KOPT-K1 (cell line): ENCODE data around the gene ABO.
"Not testable (repeated sequence)": the region's sequence is repeated elsewhere in the genome, so short reads cannot be mapped to it uniquely, and the experiment has no call there.

Experiments used
- H3K27ac ChIP-seq: fragments of 200-600 bp; sonication (generic); 2 replicates; pipeline ENCODE4 v1.5.1; 2016; ENCODE audit warnings: antibody characterized with exemption, mild to moderate bottlenecking, low read depth, low read length; ENCODE audit not compliant: poor library complexity, severe bottlenecking
- H3K36me3 ChIP-seq: fragments of 200-600 bp; sonication (generic); 2 replicates; pipeline ENCODE4 v1.5.1; 2017; ENCODE audit warnings: antibody characterized with exemption, mild to moderate bottlenecking, low read length, moderate library complexity; ENCODE audit not compliant: insufficient read depth
- H3K9me3 ChIP-seq: fragments of 200-600 bp; sonication (generic); 2 replicates; pipeline ENCODE4 v1.5.1; 2017; ENCODE audit warnings: antibody characterized with exemption, low read length, mild to moderate bottlenecking; ENCODE audit not compliant: insufficient read depth, poor library complexity, severe bottlenecking

Gene ABO

DNA sequence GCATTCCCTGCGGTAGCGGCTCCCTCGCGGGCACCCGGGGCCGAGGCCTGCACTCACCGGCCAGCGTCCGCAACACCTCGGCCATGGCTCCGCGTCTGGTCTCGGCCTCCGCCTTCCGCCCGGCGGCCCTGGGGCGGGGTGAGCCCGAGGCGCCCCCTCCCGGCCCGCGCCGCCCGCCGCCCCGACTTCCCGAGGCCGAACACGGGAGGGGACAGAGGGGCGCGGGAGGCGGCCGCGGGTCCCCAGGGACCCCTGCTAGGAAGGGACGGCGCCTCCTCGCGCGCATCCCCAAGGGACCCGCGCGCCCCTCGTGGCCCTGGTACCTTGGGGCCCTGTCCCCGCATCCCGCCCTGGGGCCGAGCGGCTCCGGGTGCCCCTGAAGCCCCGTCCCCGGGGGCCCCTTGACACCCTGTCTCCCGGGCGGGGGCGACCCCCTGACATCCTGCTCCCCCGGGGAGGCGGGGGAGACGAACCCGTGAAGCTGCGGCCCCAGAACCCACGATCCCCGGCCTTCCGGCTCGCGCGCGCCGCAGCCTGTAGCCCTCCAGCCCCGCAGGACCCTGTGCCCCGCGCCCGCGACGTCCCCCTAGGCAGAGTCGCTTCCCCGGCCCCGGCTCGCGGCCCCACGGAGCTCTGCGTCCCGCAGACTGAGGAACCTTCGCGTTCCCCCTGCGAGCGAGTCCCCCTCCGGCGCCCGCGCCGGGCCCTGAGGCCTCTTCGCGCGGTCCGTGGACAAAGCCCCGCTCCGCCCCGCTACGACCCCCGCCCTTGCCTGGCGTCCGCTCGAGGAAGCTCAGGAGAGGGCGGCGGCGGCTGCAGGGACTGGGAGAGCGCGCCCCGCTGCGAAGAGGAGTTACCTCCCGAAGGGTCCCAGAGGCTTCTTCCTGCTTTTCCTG, at the start of gene ABO:
Gene ABO, minus strand, starts transcription at position 97 of the 896 bp plus-strand sequence.
- Histone ChIP-seq H3K27ac (no peak within 1 kb of the TSS), H3K9me3 (peaks cover 28% of the 10 kb centered on the region), H3K36me3 (no peaks in the 10 kb centered on the region)

DNA sequence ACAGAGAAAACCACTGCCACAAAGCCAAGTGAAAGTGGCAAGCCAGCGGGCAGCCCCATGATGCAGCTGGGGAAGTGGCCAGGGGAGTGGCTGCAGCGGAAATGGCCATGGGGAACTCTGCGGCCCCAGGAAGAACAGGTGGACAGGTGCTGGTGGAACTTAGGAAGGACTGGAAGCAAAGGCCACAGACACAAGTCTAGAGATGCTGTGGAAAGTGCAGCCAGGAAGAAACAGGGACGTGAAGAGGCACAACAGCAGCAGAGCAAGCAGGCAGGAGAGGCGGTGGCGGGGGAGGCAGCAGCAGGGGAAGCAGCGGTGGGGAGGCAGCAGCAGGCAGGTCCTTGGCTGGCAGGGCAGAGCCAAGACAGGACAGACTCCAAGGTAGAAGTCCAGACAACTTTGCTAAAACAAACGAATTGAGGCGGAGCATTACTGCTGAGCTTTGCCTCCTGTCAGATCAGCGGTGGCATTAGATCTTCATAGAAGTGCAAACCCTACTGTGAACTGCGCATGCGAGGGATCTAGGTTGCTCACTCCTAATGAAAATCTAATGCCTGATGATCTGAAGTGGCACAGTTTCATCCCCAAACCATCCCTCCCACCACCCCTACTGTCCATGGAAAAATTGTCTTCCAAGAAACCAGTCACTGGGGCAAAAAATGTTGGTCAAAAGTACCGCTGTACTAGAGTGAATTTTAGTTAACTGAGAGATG, 49.1 kb upstream of the ABO start:
- H3K36me3 ChIP-seq: no peaks in the 10 kb centered on the region
- H3K9me3 ChIP-seq: no peaks in the 10 kb centered on the region
- no peak overlapping the region for H3K27ac ChIP-seq

- Histone ChIP-seq H3K27ac (no peak overlapping the region), H3K36me3 (no peaks in the 10 kb centered on the region), H3K9me3 (no peaks in the 10 kb centered on the region)
These were observed 48.2 kb upstream of the ABO start for GRCh38 chr9:133323211-133323610.

DNA sequence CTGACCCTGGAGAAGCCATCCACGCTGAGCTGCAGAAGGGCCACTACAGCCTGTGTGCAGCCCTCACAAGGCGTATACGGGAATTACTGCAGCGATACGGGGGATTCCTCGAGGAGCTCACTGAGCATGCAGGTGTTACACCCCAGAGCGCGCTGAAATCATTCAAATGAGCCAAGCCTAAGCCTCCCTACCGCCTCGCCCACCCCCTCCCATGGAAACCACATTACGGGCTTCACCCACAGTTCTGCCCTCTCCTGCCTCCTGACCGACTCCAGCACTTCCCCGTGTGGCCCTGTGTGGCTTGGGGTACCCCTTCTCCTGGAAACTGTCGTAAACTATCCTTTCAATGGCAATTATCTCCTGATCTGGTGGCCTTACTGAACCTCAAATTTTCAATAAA, 47.7 kb upstream of the ABO start:
- Histone ChIP-seq H3K27ac (no peak overlapping the region), H3K36me3 (no peaks in the 10 kb centered on the region), H3K9me3 (no peaks in the 10 kb centered on the region)

- Histone ChIP-seq H3K36me3 (no peaks in the 10 kb centered on the region), H3K27ac (no peak overlapping the region), H3K9me3 (no peaks in the 10 kb centered on the region)
These were observed 46.5 kb upstream of the ABO start for GRCh38 chr9:133321411-133321935.

- Histone ChIP-seq H3K36me3 (no peaks in the 10 kb centered on the region), H3K27ac (no peak overlapping the region), H3K9me3 (no peaks in the 10 kb centered on the region)
These were observed 45.5 kb upstream of the ABO start for GRCh38 chr9:133320421-133320881.

- H3K9me3 ChIP-seq, H3K36me3 ChIP-seq, H3K27ac ChIP-seq: not testable (repeated sequence)
These were observed 42.5 kb upstream of the ABO start for GRCh38 chr9:133317551-133317950.

GRCh38 chr9:133315997-133316396, 41.0 kb upstream of the ABO start:
- Histone ChIP-seq H3K36me3 (no peaks in the 10 kb centered on the region), H3K27ac (no peak overlapping the region), H3K9me3 (no peaks in the 10 kb centered on the region)

DNA sequence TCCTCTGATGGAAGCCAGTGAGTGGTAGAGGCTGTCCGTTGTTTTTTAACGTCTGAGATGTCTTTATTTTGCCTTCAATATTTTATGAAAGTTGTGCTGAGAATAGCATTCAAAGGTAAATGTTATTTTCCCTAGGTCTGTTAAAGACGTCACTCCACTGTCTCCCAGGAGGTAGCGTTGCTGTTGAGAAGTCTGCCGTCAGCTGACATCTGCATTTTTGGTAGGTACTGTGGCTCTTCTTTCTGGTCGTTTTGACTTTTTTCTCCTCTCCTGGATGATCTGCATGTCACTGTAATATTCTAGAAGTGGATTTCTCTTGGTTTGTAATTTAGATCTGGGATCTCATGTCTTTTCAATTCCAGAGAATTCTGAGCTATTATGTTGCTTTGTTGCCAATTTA, 34.6 kb upstream of the ABO start:
- Histone ChIP-seq H3K36me3 (no peaks in the 10 kb centered on the region), H3K27ac (no peak overlapping the region), H3K9me3 (peaks cover 4% of the 10 kb centered on the region)

GRCh38 chr9:133307301-133307700, 32.3 kb upstream of the ABO start:
- no peak overlapping the region for H3K27ac ChIP-seq
- H3K36me3 ChIP-seq: no peaks in the 10 kb centered on the region
- peaks cover 4% of the 10 kb centered on the region for H3K9me3 ChIP-seq

GRCh38 chr9:133306242-133307204, 31.5 kb upstream of the ABO start:
- Histone ChIP-seq H3K27ac (no peak overlapping the region), H3K36me3 (no peaks in the 10 kb centered on the region), H3K9me3 (peaks cover 4% of the 10 kb centered on the region)

DNA sequence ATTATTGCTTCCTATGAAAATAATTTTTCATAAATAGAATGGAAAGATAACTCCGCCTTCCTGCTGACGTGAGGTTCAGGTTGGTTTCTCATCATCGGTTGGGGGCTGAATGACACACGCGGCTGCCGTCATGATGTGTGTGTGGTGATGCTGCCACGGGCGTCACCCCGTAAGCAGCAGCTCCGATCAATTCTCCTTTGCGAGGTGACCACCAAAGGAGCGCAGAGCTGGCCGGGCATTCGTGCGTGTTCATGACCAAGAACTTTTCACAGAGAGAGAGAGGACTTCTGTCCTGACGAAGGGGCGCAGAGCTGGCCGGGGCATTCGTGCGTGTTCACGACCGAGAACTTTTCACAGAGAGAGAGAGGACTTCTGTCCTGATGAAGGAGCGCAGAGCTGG, 30.7 kb upstream of the ABO start:
- no peak overlapping the region for H3K27ac ChIP-seq
- peaks cover 4% of the 10 kb centered on the region for H3K9me3 ChIP-seq
- no peaks in the 10 kb centered on the region for H3K36me3 ChIP-seq

DNA sequence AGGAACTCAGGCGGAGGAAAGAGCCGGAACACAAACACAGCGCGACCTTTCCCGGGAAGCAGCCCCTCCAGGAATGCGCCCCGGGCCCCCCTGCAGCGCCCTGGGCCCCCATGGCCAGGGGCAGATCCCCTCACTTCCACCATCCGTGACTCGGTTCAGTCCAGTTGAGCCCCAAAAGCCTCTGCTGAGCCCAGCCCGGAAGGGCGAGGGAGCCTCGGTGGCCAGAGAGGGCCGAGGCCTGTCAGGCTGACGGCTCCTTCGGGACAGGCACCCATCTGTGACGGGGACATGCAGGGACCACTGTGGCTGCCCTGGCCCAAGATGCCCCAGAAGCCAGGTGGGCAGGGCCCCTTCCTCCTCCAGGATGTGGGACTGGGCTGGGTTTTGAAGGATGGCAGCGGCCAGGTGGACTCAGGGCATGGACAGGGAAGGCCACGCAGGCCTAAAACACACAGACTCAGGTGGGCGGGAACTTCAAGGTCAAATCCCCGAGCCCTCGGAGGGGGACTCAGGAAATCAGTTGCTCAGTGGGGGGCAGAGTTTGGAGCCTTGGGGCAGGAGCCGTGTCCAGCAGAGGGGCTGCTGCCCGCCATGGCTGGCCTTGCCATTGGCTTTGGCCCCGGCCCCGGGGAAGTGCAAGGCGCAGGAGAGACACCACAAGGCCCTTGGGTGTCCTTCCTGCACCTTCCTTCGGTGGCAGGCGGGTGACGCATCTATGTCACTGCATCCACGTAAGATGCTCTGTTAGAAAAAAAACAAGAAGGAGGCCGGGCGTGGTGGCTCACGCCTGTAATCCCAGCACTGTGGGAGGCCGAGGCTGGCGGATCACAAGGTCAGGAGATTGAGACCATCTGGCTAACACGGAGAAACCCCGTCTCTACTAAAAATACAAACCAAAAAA, 29.7 kb upstream of the ABO start:
- no peaks in the 10 kb centered on the region for H3K36me3 ChIP-seq
- no peak overlapping the region for H3K27ac ChIP-seq
- peaks cover 2% of the 10 kb centered on the region for H3K9me3 ChIP-seq

DNA sequence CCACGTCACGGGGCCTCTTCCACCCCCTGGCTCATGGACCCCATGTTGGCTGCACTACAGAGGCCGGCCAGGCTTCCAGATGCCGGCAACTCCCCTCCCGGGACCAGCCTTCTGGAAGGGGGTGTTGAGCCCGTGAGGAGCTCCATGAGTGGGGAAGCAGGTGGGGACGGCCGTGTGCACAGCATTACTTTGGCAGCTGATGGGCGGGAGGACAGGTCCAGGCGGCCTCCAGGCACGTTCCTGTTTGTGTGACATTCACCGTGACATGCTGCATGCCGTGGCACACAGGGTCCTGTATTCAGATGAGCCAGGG, 29.1 kb upstream of the ABO start:
- Histone ChIP-seq H3K27ac (no peak overlapping the region), H3K36me3 (no peaks in the 10 kb centered on the region), H3K9me3 (no peaks in the 10 kb centered on the region)
